ENCODE measurements around the gene VRK1.

GRCh38 chr14:96893966-96894622 lies 96.9 kb downstream of the VRK1 start:
- TF ChIP-seq CTCF (IDR thresholded peaks at IDR 0.05; ENCODE audit: low read depth, low read length, missing input control) (no peak), ZBTB33 (IDR thresholded peaks at IDR 0.05) (no peak), REST (IDR thresholded peaks at IDR 0.05) (no peak), YY1 (IDR thresholded peaks at IDR 0.05) (no peak), RAD21 (IDR thresholded peaks at IDR 0.05) (no peak)

All from liver (tissue), 3 donors.